ENCODE data around the gene LRRC75A.

DNA sequence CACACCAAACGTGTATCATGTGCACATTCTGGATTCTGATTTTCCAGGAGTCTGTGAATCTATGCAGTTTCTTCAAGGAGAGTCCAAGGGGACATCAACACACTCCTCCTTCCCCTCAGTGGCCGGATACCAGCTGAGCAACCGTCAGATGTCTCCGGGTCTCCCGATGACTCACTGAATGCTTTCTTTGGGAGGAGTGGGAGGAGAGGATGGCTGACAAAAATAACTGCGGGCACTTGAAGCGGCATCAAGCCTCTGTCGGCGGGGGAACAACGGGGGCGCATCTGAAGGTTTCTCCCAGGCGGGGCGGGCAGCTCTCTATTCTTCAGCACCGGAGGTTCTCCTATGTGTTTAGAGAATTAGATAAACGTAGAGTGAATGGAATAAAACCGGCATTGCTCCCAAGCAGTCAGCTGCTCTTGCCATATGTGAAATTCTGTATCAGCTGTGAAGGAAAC lies 24.6 kb upstream of the LRRC75A start:
- TF ChIP-seq CTCF (IDR thresholded peaks at IDR 0.05): no peak
- TF ChIP-seq POLR2A (IDR thresholded peaks at IDR 0.05): no peak

All from heart left ventricle (tissue), 13 donors.